HFFc6 (cell line): ENCODE results near the gene RBM24. TPM values are rescaled to one million over a fixed set of nuclear protein-coding genes. Genes with fewer than 3 reads are reported as not detected.

Source experiments
- DNase-seq: peaks from one replicate; pipeline ENCODE4 v3.0.0-alpha.2; 2018
- H3K27ac Mint-ChIP-seq: 2 replicates; pipeline ENCODE4 v1.8.0; 2020; ENCODE audit warnings: mild to moderate bottlenecking, mixed read lengths
- H3K27me3 Mint-ChIP-seq: 2 replicates; pipeline ENCODE4 v1.8.0; 2021; ENCODE audit warnings: mild to moderate bottlenecking, moderate library complexity, mixed read lengths; ENCODE audit not compliant: insufficient read depth
- H3K36me3 Mint-ChIP-seq: 2 replicates; pipeline ENCODE4 v1.8.0; 2021; ENCODE audit warnings: low read depth, mixed read lengths
- H3K4me1 Mint-ChIP-seq: 2 replicates; pipeline ENCODE4 v1.8.0; 2020; ENCODE audit warnings: low read depth, mixed read lengths
- H3K4me3 Mint-ChIP-seq: 2 replicates; pipeline ENCODE4 v1.8.0; 2020; ENCODE audit warnings: mild to moderate bottlenecking, moderate library complexity, mixed read lengths
- H3K9me3 Mint-ChIP-seq: 2 replicates; pipeline ENCODE4 v1.8.0; 2020; ENCODE audit warnings: mild to moderate bottlenecking, mixed read lengths
- CTCF ChIP-seq: fragments of 200-600 bp; sonication (generic); IDR thresholded peaks from 2 replicates; pipeline ENCODE4 v1.5.0; 2021; ENCODE audit warnings: antibody characterized with exemption, mild to moderate bottlenecking
- total RNA-seq, 6 experiments: library from RNA; stranded (reverse); fragmentation: NEBNext Ultra II Directional; extraction: Animal tissue kit (Norgen Biotek cat#: 25700); gene quantifications; 2 replicates in 1 of 6; 3 replicates in 5 of 6; pipeline ENCODE4 v1.2.3, GENCODE V29; 2021

Gene RBM24
- total RNA-seq, 6 experiments from 2014 or later: 24.1 to 35.9 (median 33.3) TPM

GRCh38 chr6:17289630-17290061 is 8.5 kb downstream of the RBM24 start:
- peaks cover 29% of the 10 kb centered on the region for H3K4me1 Mint-ChIP-seq
- peaks cover 69% of the 10 kb centered on the region for H3K36me3 Mint-ChIP-seq
- no peak for TF ChIP-seq CTCF
- H3K27ac Mint-ChIP-seq: no peak overlapping the region
- H3K9me3 Mint-ChIP-seq: no peaks in the 10 kb centered on the region
- H3K27me3 Mint-ChIP-seq: no peaks in the 10 kb centered on the region
- no peak overlapping the region for H3K4me3 Mint-ChIP-seq
- DNase-seq: no peak

DNA sequence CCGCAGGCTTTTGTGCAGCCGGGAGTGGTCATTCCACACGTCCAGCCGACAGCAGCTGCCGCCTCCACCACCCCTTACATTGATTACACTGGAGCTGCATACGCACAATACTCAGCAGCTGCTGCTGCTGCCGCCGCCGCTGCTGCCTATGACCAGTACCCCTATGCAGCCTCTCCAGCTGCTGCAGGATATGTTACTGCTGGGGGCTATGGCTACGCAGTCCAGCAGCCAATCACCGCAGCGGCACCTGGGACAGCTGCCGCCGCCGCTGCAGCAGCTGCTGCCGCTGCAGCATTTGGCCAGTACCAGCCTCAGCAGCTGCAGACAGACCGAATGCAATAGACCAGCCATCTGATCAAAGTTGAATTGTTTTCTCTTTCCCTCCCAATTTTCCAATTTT is 10.6 kb downstream of the RBM24 start:
- H3K4me3 Mint-ChIP-seq: no peak overlapping the region
- H3K9me3 Mint-ChIP-seq: no peaks in the 10 kb centered on the region
- H3K4me1 Mint-ChIP-seq: peaks cover 10% of the 10 kb centered on the region
- H3K27ac Mint-ChIP-seq: no peak overlapping the region
- DNase-seq: no peak
- no peaks in the 10 kb centered on the region for H3K27me3 Mint-ChIP-seq
- peaks cover 48% of the 10 kb centered on the region for H3K36me3 Mint-ChIP-seq
- TF ChIP-seq CTCF: no peak

DNA sequence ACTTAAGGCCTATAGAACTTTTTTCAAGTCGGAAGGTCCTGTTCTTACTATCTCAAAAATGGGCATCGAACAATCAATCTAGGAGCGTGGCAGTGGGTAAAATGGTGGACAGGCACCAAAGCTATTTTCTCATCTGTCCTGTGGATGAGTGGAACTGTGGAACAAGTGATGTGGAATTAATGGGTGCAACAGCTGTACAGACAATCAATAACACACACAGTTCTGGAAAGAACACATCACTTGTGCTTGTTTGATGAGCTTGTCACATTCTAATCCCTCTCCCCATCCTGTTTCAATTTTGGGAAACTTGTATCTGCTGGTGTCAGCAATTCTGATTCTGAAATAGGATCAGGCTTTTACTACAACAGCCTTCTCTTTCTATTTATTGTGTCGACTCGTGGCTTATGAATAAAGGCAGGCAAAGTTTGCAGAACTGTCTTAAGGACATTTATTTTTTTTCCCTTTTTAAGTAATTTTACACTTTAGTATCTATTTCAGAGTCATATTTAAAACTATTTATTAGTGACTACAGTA is 11.5 kb downstream of the RBM24 start:
- no peak for DNase-seq
- Mint-ChIP-seq H3K27ac (no peak overlapping the region), H3K4me3 (no peak overlapping the region), H3K27me3 (no peaks in the 10 kb centered on the region), H3K36me3 (peaks cover 42% of the 10 kb centered on the region), H3K9me3 (no peaks in the 10 kb centered on the region), H3K4me1 (peaks cover 12% of the 10 kb centered on the region)
- no peak for TF ChIP-seq CTCF

- no peak for DNase-seq
- Mint-ChIP-seq H3K27me3 (no peaks in the 10 kb centered on the region), H3K27ac (no peak overlapping the region), H3K36me3 (peaks cover 38% of the 10 kb centered on the region), H3K4me3 (no peak overlapping the region), H3K9me3 (no peaks in the 10 kb centered on the region), H3K4me1 (peaks cover 12% of the 10 kb centered on the region)
- no peak for TF ChIP-seq CTCF
Measured at GRCh38 chr6:17293395-17293794, 12.2 kb downstream of the RBM24 start.

DNA sequence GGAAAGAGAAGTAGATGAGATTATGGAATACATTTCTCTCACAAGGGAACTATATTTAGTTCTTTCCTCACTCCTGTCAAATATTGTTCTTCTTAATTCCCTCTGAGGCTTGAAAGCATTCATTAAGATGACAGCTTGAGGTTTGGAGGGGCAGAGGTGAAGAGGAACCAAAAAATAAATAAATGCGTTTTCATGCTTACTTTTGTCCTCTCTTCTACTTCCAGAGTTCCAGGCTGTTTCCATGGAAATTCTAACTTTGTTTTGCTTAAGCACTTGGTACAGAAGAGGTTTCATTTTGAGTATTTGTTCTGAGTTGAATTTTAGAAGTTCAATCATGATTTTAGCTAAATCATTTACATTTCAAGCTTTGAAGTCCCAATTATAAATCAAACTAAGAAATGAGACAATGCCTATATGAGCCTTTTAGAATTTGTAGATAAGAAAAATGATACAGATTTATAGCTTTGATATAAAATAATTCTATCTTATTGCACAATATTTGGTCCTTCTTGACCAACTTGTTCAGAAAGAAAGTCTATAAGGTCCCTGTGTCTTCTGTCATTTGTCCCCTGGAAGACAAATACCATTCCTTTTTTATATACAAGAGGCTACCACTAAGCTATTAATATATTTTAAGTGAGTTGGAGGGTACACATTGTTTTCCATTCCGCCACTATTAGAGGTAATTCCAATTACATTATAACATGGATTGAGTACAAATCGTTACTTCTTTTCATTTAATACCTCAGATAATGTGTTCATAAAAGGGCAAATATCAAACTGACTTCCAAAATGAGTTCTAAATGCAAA is 16.3 kb downstream of the RBM24 start:
- Mint-ChIP-seq H3K27me3 (no peaks in the 10 kb centered on the region; the same call in 1 of the 2 replicates), H3K27ac (no peak overlapping the region), H3K9me3 (no peaks in the 10 kb centered on the region), H3K4me1 (peaks cover 17% of the 10 kb centered on the region), H3K4me3 (no peak overlapping the region), H3K36me3 (peaks cover 18% of the 10 kb centered on the region)
- no peak for DNase-seq
- no peak for TF ChIP-seq CTCF
